SKM-1 (cell line): ENCODE measurements around the gene C1QL4.

Experiments
- DNase-seq: peaks from one replicate; lab custom pipeline; 2025; ENCODE audit not compliant: unreplicated experiment; lab: John Stamatoyannopoulos, UW

Gene C1QL4

GRCh38 chr12:49305762-49306510 lies 31.1 kb downstream of the C1QL4 start:
- no peak for DNase-seq

GRCh38 chr12:49304161-49304560 lies 32.8 kb downstream of the C1QL4 start:
- no peak for DNase-seq

GRCh38 chr12:49301760-49302159 lies 35.2 kb downstream of the C1QL4 start:
- no peak for DNase-seq

GRCh38 chr12:49298160-49298559 lies 38.8 kb downstream of the C1QL4 start:
- DNase-seq, result no peak

GRCh38 chr12:49297695-49298060 lies 39.3 kb downstream of the C1QL4 start:
- no peak for DNase-seq

GRCh38 chr12:49296836-49297694 lies 39.9 kb downstream of the C1QL4 start:
- DNase-seq, result no peak

GRCh38 chr12:49296034-49296835 lies 40.8 kb downstream of the C1QL4 start:
- no peak for DNase-seq

- no peak for DNase-seq
Observed at GRCh38 chr12:49295082-49295936, 41.7 kb downstream of the C1QL4 start, which contains the start of gene PRPH. Gene PRPH (plus strand): TSS chr12:49295147. CDS start chr12:49295201, 54 bp downstream.

GRCh38 chr12:49294804-49295081 lies 42.2 kb downstream of the C1QL4 start:
- no peak for DNase-seq

GRCh38 chr12:49294086-49294803 lies 42.7 kb downstream of the C1QL4 start:
- DNase-seq, result no peak

GRCh38 chr12:49293056-49293956 lies 43.7 kb downstream of the C1QL4 start:
- no peak for DNase-seq

- no peak for DNase-seq
Observed at GRCh38 chr12:49292729-49293055, 44.3 kb downstream of the C1QL4 start.

GRCh38 chr12:49288922-49289555 lies 47.9 kb downstream of the C1QL4 start:
- DNase-seq, result no peak

GRCh38 chr12:49288412-49288853 lies 48.6 kb downstream of the C1QL4 start:
- DNase-seq, result no peak

- DNase-seq, result no peak
Observed at GRCh38 chr12:49287876-49288275, 49.1 kb downstream of the C1QL4 start.

GRCh38 chr12:49284672-49285071 lies 52.3 kb downstream of the C1QL4 start:
- no peak for DNase-seq

GRCh38 chr12:49283541-49284429 lies 53.2 kb downstream of the C1QL4 start:
- DNase-seq, result no peak
